Fibroblast of lung (primary cell): ENCODE results near the gene ANKRD44.

Source experiments
- EZH2 ChIP-seq: IDR thresholded peaks from 2 replicates; pipeline ENCODE4 v1.5.1; 2012; ENCODE audit warnings: low read length, control low read depth, mild to moderate bottlenecking; ENCODE audit errors: missing control alignments
- TF ChIP-seq, protein P1 (sequence below), 2 donors: IDR thresholded peaks in 1 of 2; conservative IDR thresholded peaks in 1 of 2; 1 replicate in 1 of 2; 2 replicates in 1 of 2; pipeline ENCODE4 v1.5.1; 2011 to 2012; ENCODE audit warnings: low read length in 2 of 2, control low read depth in 1 of 2, inconsistent platforms in 1 of 2, low read depth in 1 of 2, mild to moderate bottlenecking in 1 of 2

DNA sequence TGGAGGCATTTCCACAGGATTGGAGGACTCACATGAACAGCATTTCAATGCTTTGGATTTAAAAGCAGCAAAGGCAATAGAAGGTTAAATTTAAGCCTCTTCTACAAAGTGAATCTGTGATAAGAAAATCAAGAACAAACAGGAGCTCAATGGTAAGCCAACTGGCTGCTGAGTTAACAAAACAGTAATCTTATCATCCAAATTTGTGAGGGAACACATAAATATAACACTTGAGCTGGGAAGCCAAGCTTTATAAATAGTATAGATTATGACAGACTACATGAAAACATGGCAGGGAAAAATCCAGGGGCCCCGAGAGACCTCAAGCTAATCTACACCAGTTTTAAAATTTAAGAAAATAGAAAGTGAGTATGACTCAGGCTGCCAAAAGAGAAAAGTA lies 275.6 kb downstream of the ANKRD44 start:
- TF ChIP-seq, protein P1, sequence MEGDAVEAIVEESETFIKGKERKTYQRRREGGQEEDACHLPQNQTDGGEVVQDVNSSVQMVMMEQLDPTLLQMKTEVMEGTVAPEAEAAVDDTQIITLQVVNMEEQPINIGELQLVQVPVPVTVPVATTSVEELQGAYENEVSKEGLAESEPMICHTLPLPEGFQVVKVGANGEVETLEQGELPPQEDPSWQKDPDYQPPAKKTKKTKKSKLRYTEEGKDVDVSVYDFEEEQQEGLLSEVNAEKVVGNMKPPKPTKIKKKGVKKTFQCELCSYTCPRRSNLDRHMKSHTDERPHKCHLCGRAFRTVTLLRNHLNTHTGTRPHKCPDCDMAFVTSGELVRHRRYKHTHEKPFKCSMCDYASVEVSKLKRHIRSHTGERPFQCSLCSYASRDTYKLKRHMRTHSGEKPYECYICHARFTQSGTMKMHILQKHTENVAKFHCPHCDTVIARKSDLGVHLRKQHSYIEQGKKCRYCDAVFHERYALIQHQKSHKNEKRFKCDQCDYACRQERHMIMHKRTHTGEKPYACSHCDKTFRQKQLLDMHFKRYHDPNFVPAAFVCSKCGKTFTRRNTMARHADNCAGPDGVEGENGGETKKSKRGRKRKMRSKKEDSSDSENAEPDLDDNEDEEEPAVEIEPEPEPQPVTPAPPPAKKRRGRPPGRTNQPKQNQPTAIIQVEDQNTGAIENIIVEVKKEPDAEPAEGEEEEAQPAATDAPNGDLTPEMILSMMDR (conservative IDR thresholded peaks at IDR 0.05 in 1 of 2, IDR thresholded peaks at IDR 0.05 in 1 of 2; ENCODE audit: low read depth in 1 of 2, low read length in 2 of 2), result no peak
- no peak for TF ChIP-seq EZH2
